Measurements from ENCODE around the gene SLITRK1. TPM values are rescaled to one million over a fixed set of nuclear protein-coding genes. Genes with fewer than 3 reads are reported as not detected.

The SLITRK1 gene
- total RNA-seq, 1 experiment from 2014 or later: 3.7 TPM

- H3K4me3 ChIP-seq: no peak overlapping the region
- H3F3A ChIP-seq (ENCODE audit: insufficient read depth, low read depth): no peaks in the 10 kb centered on the region
- H3K79me2 ChIP-seq (ENCODE audit: low read depth): no peaks in the 10 kb centered on the region
- H3K27me3 ChIP-seq (ENCODE audit: insufficient read depth, low read depth): no peaks in the 10 kb centered on the region
- H3K4me2 ChIP-seq: no peak overlapping the region
- H4K20me1 ChIP-seq (ENCODE audit: insufficient read depth): no peaks in the 10 kb centered on the region; the same call in 1 of the 2 replicates
- TF ChIP-seq EZH2 (IDR thresholded peaks at IDR 0.05; ENCODE audit: low read depth): no peak
- no peak for TF ChIP-seq CTCF (conservative IDR thresholded peaks at IDR 0.05)
- DNase-seq: no peak
- no peaks in the 10 kb centered on the region for H3K36me3 ChIP-seq (ENCODE audit: low read depth)
- no peaks in the 10 kb centered on the region for H3K9me3 ChIP-seq (ENCODE audit: insufficient read depth, low read depth)
- ChIA-PET CTCF (no interaction called here), POLR2A (ENCODE audit: unreplicated experiment) (no interaction called here)
- BruUV-seq (replicated peaks): no TSS peak
- no peak overlapping the region for H2AFZ ChIP-seq
- no peaks in the 10 kb centered on the region for H3K4me1 ChIP-seq (replicated peaks; ENCODE audit: insufficient read depth)
- H3K27ac ChIP-seq: no peak overlapping the region
- intact Hi-C loops (cut with micrococcal nuclease; ENCODE audit: unreplicated experiment): no loop called here
- H3K9me2 ChIP-seq (ENCODE audit: insufficient read depth): no peaks in the 10 kb centered on the region
Observed at GRCh38 chr13:83867708-83868107, 14.6 kb downstream of the SLITRK1 start.

GRCh38 chr13:83865161-83866137 is 16.8 kb downstream of the SLITRK1 start:
- H3K9me2 ChIP-seq (ENCODE audit: insufficient read depth): no peaks in the 10 kb centered on the region
- BruUV-seq (replicated peaks): no TSS peak
- no peaks in the 10 kb centered on the region for H3K4me1 ChIP-seq (replicated peaks; ENCODE audit: insufficient read depth)
- no peaks in the 10 kb centered on the region for H3K36me3 ChIP-seq (ENCODE audit: low read depth)
- H3K4me2 ChIP-seq: no peak overlapping the region
- TF ChIP-seq EZH2 (IDR thresholded peaks at IDR 0.05; ENCODE audit: low read depth): no peak
- TF ChIP-seq CTCF (conservative IDR thresholded peaks at IDR 0.05): no peak
- H3K27me3 ChIP-seq (ENCODE audit: insufficient read depth, low read depth): no peaks in the 10 kb centered on the region
- intact Hi-C loops (cut with micrococcal nuclease; ENCODE audit: unreplicated experiment): no loop called here
- no peaks in the 10 kb centered on the region for H3K9me3 ChIP-seq (ENCODE audit: insufficient read depth, low read depth)
- no peaks in the 10 kb centered on the region for H3K79me2 ChIP-seq (ENCODE audit: low read depth)
- H4K20me1 ChIP-seq (ENCODE audit: insufficient read depth): no peaks in the 10 kb centered on the region; the same call in 1 of the 2 replicates
- H3K4me3 ChIP-seq: no peak overlapping the region
- H3K27ac ChIP-seq: no peak overlapping the region
- H3F3A ChIP-seq (ENCODE audit: insufficient read depth, low read depth): no peaks in the 10 kb centered on the region
- H2AFZ ChIP-seq: no peak overlapping the region
- ChIA-PET CTCF (no interaction called here), POLR2A (ENCODE audit: unreplicated experiment) (no interaction called here)
- no peak for DNase-seq

- no peaks in the 10 kb centered on the region for H3K27me3 ChIP-seq (ENCODE audit: insufficient read depth, low read depth)
- no peaks in the 10 kb centered on the region for H3K9me2 ChIP-seq (ENCODE audit: insufficient read depth)
- H3K36me3 ChIP-seq (ENCODE audit: low read depth): no peaks in the 10 kb centered on the region
- POLR2A ChIA-PET (ENCODE audit: unreplicated experiment): no interaction called here
- H3K4me3 ChIP-seq: no peak overlapping the region
- H4K20me1 ChIP-seq (ENCODE audit: insufficient read depth): no peaks in the 10 kb centered on the region
- H3K9me3 ChIP-seq (ENCODE audit: insufficient read depth, low read depth): no peaks in the 10 kb centered on the region
- no peaks in the 10 kb centered on the region for H3K79me2 ChIP-seq (ENCODE audit: low read depth)
- no TSS peak for BruUV-seq (replicated peaks)
- no peak overlapping the region for H2AFZ ChIP-seq
- TF ChIP-seq EZH2 (IDR thresholded peaks at IDR 0.05; ENCODE audit: low read depth) (no peak), CTCF (conservative IDR thresholded peaks at IDR 0.05) (no peak)
- no peaks in the 10 kb centered on the region for H3K4me1 ChIP-seq (replicated peaks; ENCODE audit: insufficient read depth)
- intact Hi-C loops (cut with micrococcal nuclease; ENCODE audit: unreplicated experiment): no loop called here
- CTCF ChIA-PET: no interaction called here
- no peak for DNase-seq
- no peak overlapping the region for H3K27ac ChIP-seq
- no peak overlapping the region for H3K4me2 ChIP-seq
- H3F3A ChIP-seq (ENCODE audit: insufficient read depth, low read depth): no peaks in the 10 kb centered on the region
Observed at GRCh38 chr13:83853771-83854170, 28.5 kb downstream of the SLITRK1 start.

All from PC-9 (cell line).